DMS153 treated with DMSO at 0.1 percent for 48 hours (cell line): ENCODE measurements around the gene BICC1.
A peak's percentile ranks its signal among the peaks of the same experiment; 100 is the strongest.
"Not testable (repeated sequence)": the region's sequence is repeated elsewhere in the genome, so short reads cannot be mapped to it uniquely, and the experiment has no call there.

Experiments
- DNase-seq: peaks from one replicate; lab custom pipeline; 2025; ENCODE audit not compliant: unreplicated experiment; lab: John Stamatoyannopoulos, UW

Gene BICC1

GRCh38 chr10:58565271-58565670, 52.6 kb downstream of the BICC1 start:
- no peak for DNase-seq

GRCh38 chr10:58567652-58568051, 55.0 kb downstream of the BICC1 start:
- no peak for DNase-seq

GRCh38 chr10:58568428-58568935, 55.8 kb downstream of the BICC1 start:
- DNase-seq, result no peak

GRCh38 chr10:58570307-58570723, 57.6 kb downstream of the BICC1 start:
- DNase-seq, result no peak

GRCh38 chr10:58570979-58571378, 58.3 kb downstream of the BICC1 start:
- no peak for DNase-seq

- no peak for DNase-seq
Observed at GRCh38 chr10:58573144-58573543, 60.5 kb downstream of the BICC1 start.

GRCh38 chr10:58574058-58574457, 61.4 kb downstream of the BICC1 start:
- no peak for DNase-seq

GRCh38 chr10:58575491-58575890, 62.8 kb downstream of the BICC1 start:
- peak; percentile 8 for DNase-seq

- DNase-seq, result peak; percentile 1
Observed at GRCh38 chr10:58576751-58577436, 64.2 kb downstream of the BICC1 start.

- no peak for DNase-seq
Observed at GRCh38 chr10:58577437-58577777, 64.7 kb downstream of the BICC1 start.

- no peak for DNase-seq
Observed at GRCh38 chr10:58578366-58578765, 65.7 kb downstream of the BICC1 start.

GRCh38 chr10:58579011-58579655, 66.5 kb downstream of the BICC1 start:
- DNase-seq, result no peak

- no peak for DNase-seq
Observed at GRCh38 chr10:58582045-58582444, 69.4 kb downstream of the BICC1 start.

GRCh38 chr10:58585435-58585834, 72.8 kb downstream of the BICC1 start:
- DNase-seq, result no peak

- no peak for DNase-seq
Observed at GRCh38 chr10:58586282-58587245, 73.9 kb downstream of the BICC1 start.

- no peak for DNase-seq
Observed at GRCh38 chr10:58587676-58588075, 75.0 kb downstream of the BICC1 start.

- DNase-seq, result no peak
Observed at GRCh38 chr10:58588673-58589265, 76.1 kb downstream of the BICC1 start.

- no peak for DNase-seq
Observed at GRCh38 chr10:58590152-58590840, 77.6 kb downstream of the BICC1 start.

- DNase-seq, result no peak
Observed at GRCh38 chr10:58590924-58591323, 78.3 kb downstream of the BICC1 start.

- no peak for DNase-seq
Observed at GRCh38 chr10:58593008-58593407, 80.3 kb downstream of the BICC1 start.

- DNase-seq, result not testable (repeated sequence)
Observed at GRCh38 chr10:58597211-58597610, 84.5 kb downstream of the BICC1 start.
